Glutamatergic neuron (in vitro differentiated cells): ENCODE data around the gene AQP10. TPM values are rescaled to one million over a fixed set of nuclear protein-coding genes. Genes with fewer than 3 reads are reported as not detected.
"Not testable (repeated sequence)": the region's sequence is repeated elsewhere in the genome, so short reads cannot be mapped to it uniquely, and the experiment has no call there.

Experiments used
- DNase-seq: peaks from one replicate; pipeline ENCODE4 v3.0.0; 2022
- H3K27ac Mint-ChIP-seq: one replicate; pipeline ENCODE4 v1.8.0; 2020; ENCODE audit warnings: mild to moderate bottlenecking, mixed read lengths, inconsistent platforms; ENCODE audit not compliant: unreplicated experiment
- H3K27me3 Mint-ChIP-seq: one replicate; pipeline ENCODE4 v1.8.0; 2020; ENCODE audit warnings: mild to moderate bottlenecking, moderate library complexity, mixed read lengths, inconsistent platforms; ENCODE audit not compliant: unreplicated experiment
- H3K36me3 Mint-ChIP-seq: one replicate; pipeline ENCODE4 v1.8.0; 2020; ENCODE audit warnings: mild to moderate bottlenecking, mixed read lengths, inconsistent platforms; ENCODE audit not compliant: unreplicated experiment
- H3K4me1 Mint-ChIP-seq: one replicate; pipeline ENCODE4 v1.8.0; 2020; ENCODE audit warnings: mild to moderate bottlenecking, low read depth, mixed read lengths, inconsistent platforms; ENCODE audit not compliant: unreplicated experiment
- H3K4me3 Mint-ChIP-seq: one replicate; pipeline ENCODE4 v1.8.0; 2020; ENCODE audit warnings: mild to moderate bottlenecking, mixed read lengths, inconsistent platforms; ENCODE audit not compliant: unreplicated experiment
- H3K9me3 Mint-ChIP-seq: one replicate; pipeline ENCODE4 v1.8.0; 2020; ENCODE audit warnings: mild to moderate bottlenecking, moderate library complexity, mixed read lengths, inconsistent platforms; ENCODE audit not compliant: unreplicated experiment
- long read RNA-seq: library from polyadenylated mRNA; unstranded; transcript quantifications from one replicate; pipeline ENCODE4 v2.0.0, GENCODE V29; 2020; ENCODE audit not compliant: unreplicated experiment
- total RNA-seq: library from RNA; stranded (reverse); fragmentation: NEBNext Ultra II Directional; extraction: Animal tissue kit (Norgen Biotek cat#: 25700); gene quantifications from one replicate; pipeline ENCODE4 v1.2.1, GENCODE V29; 2021; ENCODE audit not compliant: unreplicated experiment
- TF ChIP-seq, protein P1 (sequence below): fragments of 200-600 bp; sonication (generic); IDR thresholded peaks from one replicate; pipeline ENCODE4 v1.5.0; 2021; ENCODE audit not compliant: partially characterized antibody, unreplicated experiment

AQP10 gene, protein sequence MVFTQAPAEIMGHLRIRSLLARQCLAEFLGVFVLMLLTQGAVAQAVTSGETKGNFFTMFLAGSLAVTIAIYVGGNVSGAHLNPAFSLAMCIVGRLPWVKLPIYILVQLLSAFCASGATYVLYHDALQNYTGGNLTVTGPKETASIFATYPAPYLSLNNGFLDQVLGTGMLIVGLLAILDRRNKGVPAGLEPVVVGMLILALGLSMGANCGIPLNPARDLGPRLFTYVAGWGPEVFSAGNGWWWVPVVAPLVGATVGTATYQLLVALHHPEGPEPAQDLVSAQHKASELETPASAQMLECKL
- not detected for total RNA-seq
- long read RNA-seq: 0 reads

DNA sequence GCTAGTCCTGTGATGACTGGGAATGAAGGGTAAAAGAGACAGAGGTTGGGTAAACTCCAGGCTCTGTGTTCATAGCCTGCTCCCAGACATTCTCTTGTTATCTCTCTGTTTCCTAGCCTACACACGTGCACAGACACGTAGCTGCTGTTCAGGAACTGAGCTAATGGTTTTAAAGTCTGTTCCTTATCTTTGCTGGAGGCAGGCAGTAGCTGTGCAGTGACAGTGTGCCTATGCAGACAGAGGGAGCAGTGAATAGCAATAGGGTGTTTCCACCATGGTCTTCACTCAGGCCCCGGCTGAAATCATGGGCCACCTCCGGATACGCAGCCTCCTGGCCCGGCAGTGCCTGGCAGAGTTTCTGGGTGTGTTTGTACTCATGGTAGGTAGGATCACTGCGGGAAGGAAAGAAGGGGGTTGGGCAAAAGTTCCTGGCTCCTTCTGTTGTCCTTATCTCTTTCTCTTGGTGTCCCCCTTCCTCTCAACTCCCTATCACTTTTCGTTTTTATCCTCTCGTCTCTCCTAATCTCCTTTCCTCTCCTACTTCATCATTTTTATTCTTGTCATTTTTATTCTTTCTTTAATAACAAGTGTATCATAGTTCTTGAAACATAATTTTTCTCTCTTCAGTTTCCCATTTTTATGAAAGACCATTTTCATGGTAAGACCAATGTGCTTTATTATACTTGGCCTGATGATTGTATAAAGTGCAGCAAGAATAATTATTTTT is at the start of gene AQP10:
AQP10 (plus strand) TSS at position 212 of the 727 bp plus-strand sequence; CDS start at position 275, 63 bp downstream.
- DNase-seq: no peak
- H3K27me3 Mint-ChIP-seq: peaks cover 13% of the 10 kb centered on the region
- peaks cover 6% of the 10 kb centered on the region for H3K36me3 Mint-ChIP-seq
- H3K4me1 Mint-ChIP-seq: no peaks in the 10 kb centered on the region
- H3K4me3 Mint-ChIP-seq: peak within 1 kb of the TSS; percentile 14
- TF ChIP-seq, protein P1, sequence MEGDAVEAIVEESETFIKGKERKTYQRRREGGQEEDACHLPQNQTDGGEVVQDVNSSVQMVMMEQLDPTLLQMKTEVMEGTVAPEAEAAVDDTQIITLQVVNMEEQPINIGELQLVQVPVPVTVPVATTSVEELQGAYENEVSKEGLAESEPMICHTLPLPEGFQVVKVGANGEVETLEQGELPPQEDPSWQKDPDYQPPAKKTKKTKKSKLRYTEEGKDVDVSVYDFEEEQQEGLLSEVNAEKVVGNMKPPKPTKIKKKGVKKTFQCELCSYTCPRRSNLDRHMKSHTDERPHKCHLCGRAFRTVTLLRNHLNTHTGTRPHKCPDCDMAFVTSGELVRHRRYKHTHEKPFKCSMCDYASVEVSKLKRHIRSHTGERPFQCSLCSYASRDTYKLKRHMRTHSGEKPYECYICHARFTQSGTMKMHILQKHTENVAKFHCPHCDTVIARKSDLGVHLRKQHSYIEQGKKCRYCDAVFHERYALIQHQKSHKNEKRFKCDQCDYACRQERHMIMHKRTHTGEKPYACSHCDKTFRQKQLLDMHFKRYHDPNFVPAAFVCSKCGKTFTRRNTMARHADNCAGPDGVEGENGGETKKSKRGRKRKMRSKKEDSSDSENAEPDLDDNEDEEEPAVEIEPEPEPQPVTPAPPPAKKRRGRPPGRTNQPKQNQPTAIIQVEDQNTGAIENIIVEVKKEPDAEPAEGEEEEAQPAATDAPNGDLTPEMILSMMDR: no peak
- no peak within 1 kb of the TSS for H3K27ac Mint-ChIP-seq
- H3K9me3 Mint-ChIP-seq: peaks cover 4% of the 10 kb centered on the region

DNA sequence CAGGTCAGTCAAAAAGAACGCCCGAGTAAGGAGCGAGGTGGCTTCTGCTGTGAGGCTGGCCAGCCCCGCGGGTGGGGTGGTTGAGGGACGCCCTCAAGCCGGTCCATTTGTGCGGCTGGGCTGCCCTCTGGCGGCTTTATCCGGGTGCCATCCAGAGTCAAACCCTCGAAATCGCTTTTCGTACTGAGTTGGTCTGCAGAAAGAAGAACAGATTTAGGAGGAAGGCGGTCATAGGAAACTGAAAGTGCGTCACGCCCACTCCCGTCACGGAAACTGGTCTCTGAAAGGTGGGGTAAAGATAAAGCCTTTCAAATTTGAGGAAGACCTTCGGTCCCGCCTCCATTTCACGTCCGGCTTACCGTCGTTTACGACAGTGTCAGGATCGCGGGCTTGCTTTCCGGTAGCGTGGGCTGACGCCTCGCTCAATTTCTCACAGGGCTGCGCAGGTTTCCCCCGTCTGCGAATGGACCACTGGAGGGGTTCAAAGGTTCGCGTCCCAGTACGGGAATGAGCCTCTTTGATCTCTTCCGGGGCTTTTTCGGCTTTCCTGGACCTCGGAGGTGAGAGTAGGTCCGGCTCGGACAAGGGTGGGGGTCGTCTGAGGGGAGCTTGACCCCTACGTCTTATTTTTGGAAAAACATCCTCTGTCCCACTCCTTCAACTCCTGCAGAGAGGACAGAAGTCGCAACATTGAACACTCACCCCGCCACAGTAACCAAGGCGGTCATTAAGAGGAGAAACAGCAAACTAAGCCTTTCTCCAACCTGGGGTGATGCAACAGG is 48.5 kb upstream of the AQP10 start, which contains the start of gene HAX1:
HAX1 (plus strand) TSS at position 413 of the 782 bp plus-strand sequence; CDS start at position 508, 95 bp downstream.
- H3K36me3 Mint-ChIP-seq: no peaks in the 10 kb centered on the region
- peaks cover 2% of the 10 kb centered on the region for H3K27me3 Mint-ChIP-seq
- H3K27ac Mint-ChIP-seq: peak within 1 kb of the TSS; percentile 97
- TF ChIP-seq, protein P1: peak; percentile 63
- H3K9me3 Mint-ChIP-seq: peaks cover 8% of the 10 kb centered on the region
- peak; percentile 89 for DNase-seq
- peak within 1 kb of the TSS; percentile 99 for H3K4me3 Mint-ChIP-seq
- H3K4me1 Mint-ChIP-seq: peaks cover 4% of the 10 kb centered on the region

DNA sequence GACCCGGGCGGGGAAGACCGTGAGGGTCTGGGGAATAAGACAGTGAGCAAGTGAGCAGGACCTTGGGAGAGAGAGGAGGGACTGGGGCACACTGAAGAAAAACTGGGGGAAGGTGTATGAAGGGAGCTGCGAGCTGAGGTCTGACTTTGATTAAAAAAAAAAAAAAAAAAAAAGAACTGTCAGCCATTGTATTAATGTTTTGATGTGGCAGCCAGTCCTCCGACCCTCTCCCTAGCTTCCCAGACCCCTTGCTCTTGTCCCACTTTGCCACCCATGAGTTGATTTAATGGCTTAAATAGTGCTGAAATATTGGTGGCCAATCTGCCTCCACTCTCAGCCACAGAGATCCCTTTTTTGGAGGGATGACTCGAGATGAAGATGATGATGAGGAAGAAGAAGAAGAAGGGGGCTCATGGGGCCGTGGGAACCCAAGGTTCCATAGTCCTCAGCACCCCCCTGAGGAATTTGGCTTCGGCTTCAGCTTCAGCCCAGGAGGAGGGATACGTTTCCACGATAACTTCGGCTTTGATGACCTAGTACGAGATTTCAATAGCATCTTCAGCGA is 47.8 kb upstream of the AQP10 start:
- peak; percentile 27 for DNase-seq
- Mint-ChIP-seq H3K27me3 (peaks cover 2% of the 10 kb centered on the region), H3K27ac (peak overlapping the region; percentile 97), H3K4me1 (peaks cover 4% of the 10 kb centered on the region), H3K36me3 (no peaks in the 10 kb centered on the region), H3K4me3 (peak overlapping the region; percentile 99), H3K9me3 (peaks cover 8% of the 10 kb centered on the region)
- TF ChIP-seq, protein P1: no peak

DNA sequence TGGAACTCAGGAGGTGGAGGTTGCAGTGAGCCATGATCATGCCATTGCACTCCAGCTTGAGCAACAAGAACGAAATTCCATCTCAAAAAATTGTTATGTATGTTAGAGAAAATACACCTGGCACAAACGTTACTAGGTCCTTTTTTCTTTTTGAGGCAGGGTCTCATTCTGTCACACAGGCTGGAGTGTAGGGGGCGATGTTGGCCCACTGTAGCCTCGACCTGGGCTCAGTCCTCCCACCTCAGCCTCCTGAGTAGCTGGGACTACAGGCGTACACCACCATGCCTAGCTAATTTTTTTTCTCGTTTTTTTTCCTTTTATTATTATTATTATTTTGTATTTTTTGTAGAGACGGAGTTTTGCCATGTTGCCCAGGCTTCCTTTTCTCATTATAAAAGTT is 44.1 kb upstream of the AQP10 start:
- TF ChIP-seq, protein P1: peak; percentile 17

DNA sequence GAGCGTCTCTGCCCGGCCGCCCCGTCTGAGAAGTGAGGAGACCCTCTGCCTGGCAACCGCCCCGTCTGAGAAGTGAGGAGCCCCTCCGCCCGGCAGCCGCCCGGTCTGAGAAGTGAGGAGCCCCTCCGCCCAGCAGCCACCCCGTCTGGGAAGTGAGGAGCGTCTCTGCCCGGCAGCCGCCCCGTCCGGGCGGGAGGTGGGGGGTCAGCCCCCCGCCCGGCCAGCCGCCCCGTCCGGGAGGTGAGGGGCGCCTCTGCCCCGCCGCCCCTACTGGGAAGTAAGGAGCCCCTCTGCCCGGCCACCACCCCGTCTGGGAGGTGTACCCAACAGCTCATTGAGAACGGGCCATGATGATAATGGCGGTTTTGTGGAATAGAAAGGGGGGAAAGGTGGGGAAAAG is 33.3 kb upstream of the AQP10 start:
- not testable (repeated sequence) for DNase-seq, H3K4me3 Mint-ChIP-seq, H3K36me3 Mint-ChIP-seq, H3K27ac Mint-ChIP-seq, H3K9me3 Mint-ChIP-seq, H3K4me1 Mint-ChIP-seq, H3K27me3 Mint-ChIP-seq

More for the DNA sequence above, 44.1 kb upstream of the AQP10 start:
- Mint-ChIP-seq H3K4me1 (peaks cover 4% of the 10 kb centered on the region), H3K9me3 (peaks cover 5% of the 10 kb centered on the region), H3K27ac (no peak overlapping the region), H3K4me3 (no peak overlapping the region), H3K36me3 (no peaks in the 10 kb centered on the region), H3K27me3 (no peaks in the 10 kb centered on the region)
- DNase-seq: peak; percentile 40
